ENCODE results near the gene PRSS57. TPM values are rescaled to one million over a fixed set of nuclear protein-coding genes. Genes with fewer than 3 reads are reported as not detected.

The PRSS57 gene
- total RNA-seq, 1 experiment from 2014 or later: not detected

DNA sequence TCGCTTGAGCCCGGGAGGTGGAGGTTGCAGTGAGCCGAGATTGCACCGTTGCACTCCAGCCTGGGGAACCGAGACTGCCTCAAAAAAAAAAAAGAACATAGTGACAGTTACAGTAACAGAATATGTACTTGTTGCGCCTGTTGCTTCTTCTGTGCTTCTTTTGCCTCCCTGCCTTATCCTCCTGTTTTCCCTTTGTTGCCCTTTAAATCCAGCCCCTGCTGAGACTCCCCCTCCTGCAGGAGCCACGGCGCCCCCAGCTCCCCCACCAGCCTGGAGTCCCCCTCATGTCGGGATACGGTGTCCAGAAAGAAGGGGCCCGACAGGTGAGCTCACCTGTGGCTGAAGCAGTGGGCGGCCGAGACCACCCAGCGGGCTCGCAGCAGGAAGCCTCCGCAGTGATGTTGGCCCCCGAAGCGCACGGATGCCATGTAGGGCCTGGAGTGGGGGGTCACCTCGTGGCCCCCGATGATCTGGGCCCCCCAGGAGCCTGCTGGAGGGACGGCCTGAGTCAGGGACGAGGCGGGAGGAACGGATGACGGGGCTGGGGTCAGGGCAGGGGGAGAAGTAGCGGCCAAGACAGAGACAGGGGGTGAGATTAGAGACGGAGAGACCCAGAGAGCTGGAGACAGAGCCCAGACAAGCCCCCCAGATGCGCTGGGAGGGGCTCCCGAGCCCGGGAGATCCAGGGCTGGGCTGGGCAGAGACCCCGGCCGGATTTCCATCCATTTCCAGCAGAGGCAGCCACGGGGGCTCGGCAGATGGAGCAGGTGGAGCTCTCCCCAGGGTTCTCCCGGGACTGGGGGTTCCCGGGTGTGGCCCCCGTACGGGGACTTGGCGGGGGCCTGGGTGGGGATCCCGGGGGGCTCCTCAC, 536 bp downstream of the PRSS57 start:
- DNase-seq (ENCODE audit: low spot score): no peak

DNA sequence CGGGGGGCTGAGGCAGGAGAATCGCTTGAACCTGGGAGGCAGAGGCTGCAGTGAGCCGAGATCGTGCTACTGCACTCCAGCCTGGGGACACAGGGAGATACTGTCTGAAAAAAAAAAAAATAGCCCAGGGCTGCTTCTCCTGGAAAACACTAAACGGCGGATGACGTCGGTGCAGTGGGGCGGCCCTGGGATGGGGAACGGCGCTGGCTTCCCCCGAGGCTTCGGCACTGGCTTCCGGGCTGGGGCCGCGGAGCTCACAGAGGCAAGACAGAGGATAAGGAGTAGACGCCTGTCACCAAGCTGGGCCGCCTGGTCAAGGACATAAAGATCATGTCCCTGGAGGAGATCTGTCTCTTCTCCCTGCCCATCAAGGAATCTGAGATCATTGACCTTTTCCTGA, 5.0 kb downstream of the PRSS57 start:
- DNase-seq (ENCODE audit: low spot score): no peak

DNA sequence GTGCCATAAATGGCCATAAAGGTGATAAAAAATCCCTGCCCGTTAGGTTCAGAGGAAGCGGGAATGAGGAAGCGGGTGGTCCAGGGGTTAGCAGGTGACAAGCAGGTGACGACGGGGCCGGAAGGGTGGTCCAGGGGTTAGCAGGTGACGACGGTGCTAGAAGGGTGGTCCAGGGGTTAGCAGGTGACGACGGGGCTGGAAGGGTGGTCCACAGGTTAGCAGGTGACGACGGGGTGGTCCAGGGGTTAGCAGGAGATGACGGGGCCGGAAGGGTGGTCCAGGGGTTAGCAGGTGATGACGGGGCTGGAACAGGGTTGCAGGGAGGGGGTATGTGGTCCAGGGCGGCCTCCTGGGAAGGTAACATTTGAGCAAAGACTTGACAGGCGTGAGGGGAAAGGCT, 6.3 kb downstream of the PRSS57 start:
- DNase-seq (ENCODE audit: low spot score): no peak

DNA sequence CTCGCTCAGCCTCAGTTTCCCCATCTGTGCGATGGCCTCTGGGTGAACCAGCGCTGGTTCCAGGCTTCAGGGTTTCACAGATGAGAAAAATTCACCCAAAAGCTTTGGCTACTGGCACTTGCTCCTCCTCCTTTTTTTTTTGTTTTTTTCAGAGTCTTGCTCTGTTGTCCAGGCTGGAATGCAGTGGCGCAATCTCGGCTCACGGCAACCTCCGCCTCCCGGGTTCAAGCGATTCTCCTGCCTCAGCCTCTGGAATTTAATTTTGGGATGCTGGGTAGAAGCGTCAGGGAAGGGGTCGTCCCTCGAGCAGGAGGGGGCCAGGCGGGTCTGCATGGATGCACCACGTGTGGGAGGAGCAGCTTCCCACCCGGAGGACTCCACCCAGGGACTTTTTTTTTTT, 7.0 kb downstream of the PRSS57 start:
- no peak for DNase-seq (ENCODE audit: low spot score)

DNA sequence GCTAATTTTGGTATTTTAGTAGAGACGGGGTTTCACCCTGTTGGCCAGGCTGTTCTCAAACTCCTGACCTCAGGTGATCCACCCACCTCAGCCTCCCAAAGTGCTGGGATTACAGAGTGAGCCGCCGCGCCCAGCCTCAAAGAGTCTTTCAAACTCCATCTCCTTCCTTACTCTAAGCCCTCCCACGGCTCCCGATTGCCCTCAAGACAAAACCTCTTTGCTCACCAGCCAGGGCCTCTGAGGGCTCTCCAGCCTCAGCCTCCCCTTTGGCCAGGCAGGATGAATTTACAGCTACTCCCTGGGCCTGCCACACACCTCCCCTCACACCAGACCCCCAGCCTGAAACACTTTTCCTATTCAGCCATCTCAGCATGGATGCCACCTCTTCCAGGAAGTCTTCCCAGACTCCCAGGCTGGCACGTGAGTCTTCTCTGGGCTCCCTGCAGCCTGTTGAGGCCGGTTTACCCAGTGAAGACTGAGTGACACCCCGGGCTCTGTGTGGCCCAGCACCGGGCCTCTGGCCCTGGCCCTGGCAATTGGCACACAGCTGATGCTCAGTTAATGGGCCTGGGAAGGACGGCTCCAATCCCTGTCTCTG, 7.6 kb downstream of the PRSS57 start:
- DNase-seq (ENCODE audit: low spot score): no peak

DNA sequence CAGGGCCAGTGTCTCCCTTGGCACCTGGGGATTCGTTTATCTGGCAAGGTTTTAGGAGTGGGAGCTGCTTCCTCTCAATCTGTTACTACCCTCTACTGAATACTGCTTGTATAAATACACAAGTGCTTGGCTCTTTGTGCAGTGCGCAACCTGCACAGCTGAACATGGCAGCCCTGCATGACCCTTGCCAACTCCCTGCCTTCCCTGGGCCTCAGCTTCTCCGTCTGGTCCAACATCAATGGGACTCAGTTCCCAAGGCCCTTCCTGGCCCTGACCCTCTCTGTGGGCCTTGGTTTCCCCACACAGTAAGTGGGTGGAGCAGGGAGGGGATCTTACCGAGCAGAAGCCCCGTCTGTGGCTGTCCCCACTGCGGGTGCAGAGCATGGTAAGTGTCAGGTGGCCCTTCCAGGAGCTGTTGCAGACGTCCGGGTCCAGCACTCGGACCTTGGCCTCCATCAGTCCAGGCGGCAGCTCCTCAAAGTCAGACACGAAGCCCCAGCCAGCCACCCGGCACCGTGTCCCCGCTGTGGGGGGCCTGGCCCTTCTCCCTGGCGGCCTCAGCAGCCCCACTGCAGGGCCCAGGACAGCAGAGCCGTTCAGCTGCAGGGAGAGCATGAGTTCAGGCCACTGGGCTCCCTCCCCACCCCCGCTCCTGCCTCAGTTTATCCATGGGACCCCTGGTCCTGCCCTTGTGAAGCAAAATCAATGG, 8.5 kb downstream of the PRSS57 start:
- DNase-seq (ENCODE audit: low spot score): no peak

DNA sequence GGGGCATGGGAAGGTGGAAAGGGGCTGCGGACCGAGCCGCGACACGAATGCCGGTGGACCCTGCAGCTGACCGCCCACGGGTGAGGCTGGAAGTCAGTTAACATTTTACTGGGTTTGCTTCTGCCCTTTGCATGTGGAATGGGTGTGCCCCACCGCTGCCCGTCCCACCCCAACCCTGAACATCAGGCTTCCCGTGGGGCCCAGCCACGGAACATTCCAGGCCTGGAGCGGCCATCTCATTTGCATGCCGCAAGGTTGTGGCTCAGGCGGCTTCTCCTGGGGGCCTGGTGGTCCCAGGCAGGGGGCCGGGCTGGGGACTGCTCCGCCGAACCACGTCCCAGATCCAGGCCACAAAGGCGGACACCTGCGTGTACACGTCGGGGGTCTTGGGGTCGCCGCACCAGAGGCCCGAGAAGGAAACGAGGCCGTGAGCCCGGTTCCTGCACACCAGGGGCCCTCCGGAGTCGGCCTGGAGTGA, 9.8 kb downstream of the PRSS57 start:
- DNase-seq (ENCODE audit: low spot score): no peak

DNA sequence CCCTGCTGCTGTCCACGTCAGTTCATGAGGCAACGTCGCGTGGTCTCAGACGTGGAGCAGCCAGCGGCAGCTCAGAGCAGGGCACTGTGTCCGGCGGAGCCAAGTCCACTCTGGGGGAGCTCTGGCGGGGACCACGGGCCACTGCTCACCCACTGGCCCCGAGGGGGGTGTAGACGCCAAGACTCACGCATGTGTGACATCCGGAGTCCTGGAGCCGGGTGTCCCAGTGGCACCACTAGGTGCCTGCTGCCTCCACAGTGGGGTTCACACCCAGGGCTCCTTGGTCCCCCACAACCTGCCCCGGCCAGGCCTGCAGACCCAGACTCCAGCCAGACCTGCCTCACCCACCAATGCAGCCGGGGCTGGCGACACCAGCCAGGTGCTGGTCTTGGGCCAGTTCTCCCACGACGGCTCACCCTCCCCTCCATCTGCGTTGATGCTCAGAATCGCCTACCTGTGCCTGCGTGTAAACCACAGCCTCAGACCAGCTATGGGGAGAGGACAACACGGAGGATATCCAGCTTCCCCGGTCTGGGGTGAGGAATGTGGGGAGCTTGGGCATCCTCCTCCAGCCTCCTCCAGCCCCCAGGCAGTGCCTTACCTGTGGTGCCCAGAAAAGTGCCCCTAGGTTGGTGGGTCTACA, 12.5 kb downstream of the PRSS57 start:
- DNase-seq (ENCODE audit: low spot score): no peak

DNA sequence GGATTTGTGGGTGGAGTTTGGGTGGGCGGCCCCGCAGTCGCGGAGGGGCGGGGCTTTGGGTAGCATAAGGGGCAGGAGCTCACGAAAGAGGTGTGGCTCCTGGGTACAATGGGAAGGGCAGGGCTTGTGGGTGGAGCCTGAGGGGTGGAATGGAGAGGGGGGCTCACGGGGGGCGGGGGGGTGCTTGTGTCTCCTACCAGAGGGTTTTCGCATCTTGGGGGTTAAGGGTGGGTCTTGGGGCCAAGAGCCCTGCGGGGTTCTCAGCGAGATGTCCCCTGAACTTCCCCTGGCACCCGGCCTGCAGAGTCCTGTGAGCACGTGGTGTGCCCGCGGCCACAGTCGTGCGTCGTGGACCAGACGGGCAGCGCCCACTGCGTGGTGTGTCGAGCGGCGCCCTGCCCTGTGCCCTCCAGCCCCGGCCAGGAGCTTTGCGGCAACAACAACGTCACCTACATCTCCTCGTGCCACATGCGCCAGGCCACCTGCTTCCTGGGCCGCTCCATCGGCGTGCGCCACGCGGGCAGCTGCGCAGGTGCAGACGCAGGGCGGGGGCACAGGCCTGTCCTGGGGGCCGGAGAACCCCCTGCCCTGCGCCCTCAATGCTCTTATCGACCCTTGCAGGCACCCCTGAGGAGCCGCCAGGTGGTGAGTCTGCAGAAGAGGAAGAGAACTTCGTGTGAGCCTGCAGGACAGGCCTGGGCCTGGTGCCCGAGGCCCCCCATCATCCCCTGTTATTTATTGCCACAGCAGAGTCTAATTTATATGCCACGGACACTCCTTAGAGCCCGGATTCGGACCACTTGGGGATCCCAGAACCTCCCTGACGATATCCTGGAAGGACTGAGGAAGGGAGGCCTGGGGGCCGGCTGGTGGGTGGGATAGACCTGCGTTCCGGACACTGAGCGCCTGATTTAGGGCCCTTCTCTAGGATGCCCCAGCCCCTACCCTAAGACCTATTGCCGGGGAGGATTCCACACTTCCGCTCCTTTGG, 13.9 kb downstream of the PRSS57 start:
- DNase-seq (ENCODE audit: low spot score): no peak

DNA sequence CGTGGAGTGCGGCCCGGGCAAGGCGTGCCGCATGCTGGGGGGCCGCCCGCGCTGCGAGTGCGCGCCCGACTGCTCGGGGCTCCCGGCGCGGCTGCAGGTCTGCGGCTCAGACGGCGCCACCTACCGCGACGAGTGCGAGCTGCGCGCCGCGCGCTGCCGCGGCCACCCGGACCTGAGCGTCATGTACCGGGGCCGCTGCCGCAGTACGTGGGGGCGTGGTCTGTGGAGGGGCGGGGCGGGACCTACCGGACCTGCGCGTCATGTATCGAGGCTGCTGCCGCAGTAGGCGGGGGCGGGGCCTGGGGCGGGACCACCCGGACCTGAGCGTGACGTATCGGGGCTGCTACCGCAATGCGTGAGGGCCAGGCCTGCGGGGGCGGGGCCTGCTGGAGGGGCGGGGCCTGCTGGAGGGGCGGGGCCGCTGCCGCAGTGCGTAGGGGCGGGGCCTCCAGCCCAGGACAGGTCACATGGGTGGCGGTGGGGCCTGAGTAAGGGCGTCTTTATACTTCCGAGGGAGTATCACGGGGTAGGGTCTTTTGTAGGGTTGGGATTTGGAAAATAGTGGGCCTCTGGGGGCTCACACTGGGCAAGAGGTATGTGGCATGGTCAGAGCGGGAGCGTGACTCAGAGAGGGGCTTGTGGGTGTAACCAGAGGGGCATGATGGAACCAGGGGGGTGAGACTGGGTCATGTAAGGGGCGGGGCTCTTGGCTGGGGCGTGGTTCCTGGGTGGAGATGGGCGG, 14.8 kb downstream of the PRSS57 start:
- DNase-seq (ENCODE audit: low spot score): peak; percentile 96

DNA sequence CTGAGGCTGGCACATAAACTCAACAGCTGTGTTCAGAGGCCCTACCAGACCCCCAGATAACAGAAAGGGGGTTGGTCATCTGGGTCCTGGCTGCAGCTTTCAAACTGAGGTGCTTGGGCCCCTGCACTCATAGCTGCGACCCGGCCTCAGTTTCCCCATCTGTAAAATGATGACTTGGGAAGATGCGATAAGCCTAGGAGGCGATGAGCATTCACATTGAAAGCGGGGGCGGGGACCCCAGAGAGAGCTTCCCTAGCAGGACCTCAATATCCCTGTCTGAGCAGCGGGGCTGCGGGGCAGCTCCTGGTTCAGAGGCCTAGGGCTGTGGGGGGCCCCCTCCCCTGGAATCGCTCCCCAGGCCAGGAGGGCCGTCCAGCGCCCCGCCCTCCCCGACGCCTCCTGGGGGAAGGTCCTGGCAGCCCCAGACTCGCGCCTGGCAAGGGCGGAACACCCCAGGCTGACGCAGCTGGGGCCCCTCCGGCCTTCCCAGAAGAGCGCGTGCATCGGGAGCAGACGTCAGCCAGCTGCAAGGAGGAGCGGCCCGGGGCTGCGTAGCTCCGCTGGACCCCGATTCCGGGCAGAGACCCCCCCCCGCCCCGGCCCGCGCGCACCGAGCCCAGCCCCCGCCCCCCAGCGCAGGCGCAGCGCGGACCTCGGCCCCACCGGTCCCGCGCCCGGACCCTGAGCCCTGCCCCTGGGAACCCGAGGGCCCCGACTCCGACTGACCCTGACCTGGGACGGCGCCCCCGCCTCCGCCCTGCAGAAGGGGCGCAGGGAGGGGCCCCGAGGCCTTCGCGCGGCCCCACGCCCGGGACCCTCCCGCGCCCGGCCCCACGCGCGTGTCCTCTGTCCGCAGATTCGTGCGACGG, 15.6 kb downstream of the PRSS57 start:
- peak; percentile 48 for DNase-seq (ENCODE audit: low spot score)

DNA sequence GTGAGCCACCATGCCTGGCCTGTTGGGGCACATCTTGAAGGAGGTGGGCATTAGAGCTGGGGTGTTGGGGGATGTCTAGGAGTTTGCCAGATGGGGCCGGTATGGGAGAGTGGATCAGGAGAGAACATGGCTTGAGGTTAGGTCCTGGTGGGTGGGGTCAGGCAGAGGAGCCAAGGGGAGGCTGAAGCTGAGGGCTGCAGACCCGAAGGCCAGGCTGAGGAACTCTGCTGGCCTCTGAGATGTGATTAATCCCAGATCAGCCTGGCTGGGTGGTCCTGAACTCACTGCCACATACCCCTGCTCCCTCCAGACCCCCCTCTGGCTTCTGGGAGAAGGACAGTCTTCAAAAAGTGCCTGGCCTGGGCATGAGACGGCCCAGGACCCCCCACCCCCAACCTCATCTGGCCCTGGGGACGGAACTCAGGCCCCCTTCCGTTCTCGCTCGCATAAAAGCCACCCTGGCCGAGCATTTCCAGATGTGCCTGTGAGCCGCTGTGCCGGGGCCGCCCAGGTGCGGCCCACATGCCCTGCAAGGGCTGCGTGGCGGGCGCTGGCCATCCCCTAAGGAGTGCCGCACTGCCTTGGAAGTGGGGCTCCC, 16.4 kb downstream of the PRSS57 start:
- DNase-seq (ENCODE audit: low spot score): no peak

DNA sequence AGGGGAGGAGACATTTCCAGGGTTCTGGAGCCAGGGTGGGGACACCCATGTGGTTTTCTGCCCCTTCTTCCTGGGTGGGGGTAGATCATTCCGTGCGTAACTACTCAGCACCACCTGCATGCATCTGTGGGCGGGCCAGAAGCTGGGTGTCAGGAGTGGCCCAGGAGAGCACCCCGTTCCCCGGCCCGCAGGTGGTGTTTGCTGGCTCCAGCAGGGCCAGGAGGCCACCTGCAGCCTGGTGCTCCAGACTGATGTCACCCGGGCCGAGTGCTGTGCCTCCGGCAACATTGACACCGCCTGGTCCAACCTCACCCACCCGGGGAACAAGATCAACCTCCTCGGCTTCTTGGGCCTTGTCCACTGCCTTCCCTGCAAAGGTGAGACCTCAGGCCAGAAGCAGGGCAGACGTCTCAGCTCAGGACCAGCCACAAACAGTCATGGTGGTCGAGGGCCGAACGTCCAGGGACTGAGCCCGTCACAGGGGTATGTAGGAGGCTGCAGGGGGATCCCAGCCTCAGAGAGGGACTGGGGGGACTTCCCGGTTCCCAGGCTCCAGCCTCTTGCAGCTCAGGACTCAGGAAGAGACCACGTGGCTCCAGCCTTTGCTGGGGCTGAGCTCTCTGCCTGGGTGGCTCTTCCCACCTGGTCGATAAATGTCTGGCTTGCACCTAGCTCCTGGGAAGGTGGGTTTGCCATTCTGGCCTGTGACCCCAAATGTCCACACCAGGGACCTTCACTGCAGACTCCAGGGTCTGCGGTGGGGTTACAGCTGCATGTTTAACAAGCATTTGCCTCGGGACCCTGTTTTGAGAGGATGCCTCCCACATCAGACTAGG, 17.4 kb downstream of the PRSS57 start:
- DNase-seq (ENCODE audit: low spot score): peak; percentile 35

DNA sequence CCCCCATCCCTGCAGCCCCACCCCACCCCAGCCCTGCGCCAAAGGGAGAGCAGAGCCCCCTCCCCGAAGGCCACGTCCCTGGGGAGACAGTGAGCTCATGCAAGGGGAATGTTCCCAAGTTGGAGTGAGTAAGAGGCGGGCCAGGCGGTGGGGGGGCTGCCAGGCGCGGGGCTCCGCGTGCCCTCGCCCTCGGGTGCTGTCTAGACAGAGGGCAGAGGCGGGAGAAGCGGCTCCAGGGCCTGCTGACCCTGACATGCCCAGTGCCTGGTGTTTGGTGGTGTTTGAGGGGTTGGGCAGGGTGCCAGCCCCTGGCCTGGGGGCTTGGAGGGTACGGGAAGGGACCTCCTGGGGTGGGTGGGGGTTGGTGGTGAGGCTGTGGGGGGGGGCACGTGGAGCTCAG, 18.1 kb downstream of the PRSS57 start:
- peak; percentile 74 for DNase-seq (ENCODE audit: low spot score)

DNA sequence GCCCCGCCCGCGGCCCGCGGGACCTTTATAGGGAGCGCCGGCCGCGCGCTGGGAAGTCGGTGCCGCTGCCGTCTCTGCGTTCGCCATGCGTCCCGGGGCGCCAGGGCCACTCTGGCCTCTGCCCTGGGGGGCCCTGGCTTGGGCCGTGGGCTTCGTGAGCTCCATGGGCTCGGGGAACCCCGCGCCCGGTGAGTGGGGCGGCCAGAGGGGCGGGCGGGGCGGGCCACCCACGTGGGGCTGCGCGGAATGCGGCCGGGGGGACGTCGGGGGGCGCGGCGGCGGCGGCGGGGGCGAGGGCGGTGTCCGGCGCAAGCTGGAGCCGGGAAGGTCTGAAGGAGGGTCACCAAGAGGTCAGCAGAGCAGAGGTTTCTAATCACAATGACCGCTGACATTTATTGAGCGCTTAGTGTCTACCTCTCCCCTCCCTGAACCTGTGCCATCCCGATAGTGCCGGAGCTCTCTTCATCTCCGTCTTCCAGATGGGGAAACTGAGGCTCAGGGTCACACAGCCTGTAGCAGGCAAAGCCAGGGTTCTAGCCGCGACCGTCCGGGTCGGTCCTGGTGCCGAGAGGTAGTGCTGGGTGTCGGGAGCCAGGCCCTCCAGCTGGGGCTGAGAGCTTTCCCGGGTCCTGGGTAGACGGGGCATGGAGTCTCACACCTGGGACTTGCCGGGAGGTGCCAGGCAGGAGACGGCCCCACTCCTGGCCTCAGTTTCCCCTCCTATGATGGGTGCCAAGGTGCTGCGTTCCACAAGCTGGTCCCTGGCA, 18.7 kb downstream of the PRSS57 start, which contains the start of gene FSTL3:
TSS of gene FSTL3 (plus strand) at position 54 of the 767 bp plus-strand sequence. CDS start at position 86, 32 bp downstream.
- DNase-seq (ENCODE audit: low spot score): no peak

DNA sequence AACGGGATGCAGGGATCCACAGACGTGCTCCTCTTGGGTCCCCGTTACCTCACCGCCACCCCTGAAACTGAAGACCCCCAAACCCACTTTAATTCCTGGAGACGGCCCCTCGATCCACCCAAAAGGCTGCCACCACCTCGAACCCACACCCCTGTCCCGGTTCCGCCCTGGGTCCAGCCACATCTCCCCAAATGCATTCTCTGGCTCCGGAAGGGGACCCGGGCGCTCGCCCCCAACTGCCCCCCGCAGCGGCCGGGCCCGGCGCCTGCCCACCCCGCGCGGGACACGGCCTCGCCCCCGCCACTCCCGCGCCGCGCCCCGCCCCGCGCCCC, 19.3 kb downstream of the PRSS57 start:
- DNase-seq (ENCODE audit: low spot score): no peak

Measured in H4 (cell line).